IMR-90 (cell line): ENCODE data around the gene RENBP. TPM values are rescaled to one million over a fixed set of nuclear protein-coding genes. Genes with fewer than 3 reads are reported as not detected.

Experiments
- ATAC-seq: fragments of 200-7000 bp; cut with Tn5 transposase; 2 replicates; pipeline ENCODE4 v1.9.1; 2020; ENCODE audit warnings: low read depth, mild to moderate bottlenecking, moderate library complexity
- BruUV-seq: library from RNA; stranded (reverse); fragments of 400-500 nt; replicated peaks from 2 replicates; lab custom pipeline; 2021; lab: Mats Ljungman, UMichigan
- CTCF ChIA-PET: fragments of 300-600 bp; formaldehyde crosslinking; extraction: SDS; loops from one replicate; lab custom pipeline; 2021; ENCODE audit warnings: antibody characterized with exemption; lab: Yijun Ruan, JAX
- POLR2A ChIA-PET: fragments of 300-600 bp; sonication (Branson Sonifier 250); formaldehyde crosslinking; loops from one replicate; lab custom pipeline; 2022; ENCODE audit warnings: antibody characterized with exemption; ENCODE audit not compliant: unreplicated experiment; lab: Charles Lee
- DNase-seq: peaks from one replicate; pipeline ENCODE4 v3.0.0; 2013
- H2AFZ ChIP-seq: replicated peaks from 2 replicates; pipeline ENCODE3; 2013; ENCODE audit warnings: low read length, mild to moderate bottlenecking; ENCODE audit not compliant: poor library complexity
- H2AK5ac ChIP-seq: 2 replicates; pipeline ENCODE4 v1.6.1; 2013; ENCODE audit warnings: low read depth, low read length, inconsistent platforms
- H2AK9ac ChIP-seq: replicated peaks from 2 replicates; pipeline ENCODE3; 2013; ENCODE audit warnings: mild to moderate bottlenecking, low read depth, low read length, moderate library complexity; ENCODE audit not compliant: poor library complexity
- H2BK120ac ChIP-seq: 2 replicates; pipeline ENCODE4 v1.6.1; 2013; ENCODE audit warnings: low read depth, low read length, inconsistent platforms
- H2BK15ac ChIP-seq: 3 replicates; pipeline ENCODE4 v1.6.1; 2013; ENCODE audit warnings: low read depth, low read length, inconsistent platforms
- H2BK20ac ChIP-seq: 2 replicates; pipeline ENCODE4 v1.6.1; 2013; ENCODE audit warnings: low read depth, mild to moderate bottlenecking, inconsistent platforms, low read length, moderate library complexity
- H2BK5ac ChIP-seq: 2 replicates; pipeline ENCODE4 v1.6.1; 2013; ENCODE audit warnings: mild to moderate bottlenecking, low read depth, low read length, inconsistent platforms; ENCODE audit not compliant: poor library complexity, severe bottlenecking
- H3K14ac ChIP-seq: replicated peaks from 2 replicates; pipeline ENCODE4 v1.6.1; 2013; ENCODE audit warnings: low read depth, low read length, inconsistent platforms
- H3K18ac ChIP-seq: 2 replicates; pipeline ENCODE4 v1.6.1; 2013; ENCODE audit warnings: low read depth, low read length, control low read depth
- H3K23ac ChIP-seq: 2 replicates; pipeline ENCODE4 v1.6.1; 2013; ENCODE audit warnings: low read depth, low read length, inconsistent platforms
- H3K27ac ChIP-seq: 2 replicates; pipeline ENCODE4 v1.5.1; 2013; ENCODE audit warnings: mild to moderate bottlenecking, control low read depth, low read length; ENCODE audit not compliant: insufficient read depth
- H3K27me3 ChIP-seq: 2 replicates; pipeline ENCODE4 v1.6.1; 2013; ENCODE audit warnings: low read length; ENCODE audit not compliant: control insufficient read depth, insufficient read depth
- H3K36me3 ChIP-seq: 2 replicates; pipeline ENCODE4 v1.6.1; 2013; ENCODE audit warnings: low read length, mixed read lengths; ENCODE audit not compliant: control insufficient read depth, insufficient read depth
- H3K4ac ChIP-seq: 2 replicates; pipeline ENCODE4 v1.6.1; 2013; ENCODE audit warnings: low read depth, low read length, inconsistent platforms
- H3K4me1 ChIP-seq: 2 replicates; pipeline ENCODE4 v1.6.1; 2013; ENCODE audit warnings: low read length, mixed read lengths; ENCODE audit not compliant: control insufficient read depth, insufficient read depth
- H3K4me2 ChIP-seq: 2 replicates; pipeline ENCODE4 v1.6.1; 2013; ENCODE audit warnings: low read depth, mild to moderate bottlenecking, control low read depth, low read length, moderate library complexity
- H3K4me3 ChIP-seq: 2 replicates; pipeline ENCODE4 v1.5.1; 2013; ENCODE audit warnings: low read depth, mild to moderate bottlenecking, control low read depth, low read length, moderate library complexity; ENCODE audit not compliant: insufficient read depth
- H3K56ac ChIP-seq: 2 replicates; pipeline ENCODE4 v1.6.1; 2013; ENCODE audit warnings: low read length, inconsistent platforms; ENCODE audit not compliant: insufficient read depth; ENCODE audit errors: extremely low read depth
- H3K79me1 ChIP-seq, 2 experiments: 2 replicates each; pipeline ENCODE4 v1.6.1; 2013; ENCODE audit warnings: low read length in 2 of 2, inconsistent platforms in 1 of 2, low read depth in 1 of 2
- H3K9ac ChIP-seq: 2 replicates; pipeline ENCODE4 v1.6.1; 2013; ENCODE audit warnings: low read depth, low read length, control low read depth
- H3K9me1 ChIP-seq: 2 replicates; pipeline ENCODE4 v1.6.1; 2013; ENCODE audit warnings: low read length, inconsistent platforms; ENCODE audit not compliant: insufficient read depth
- H3K9me3 ChIP-seq: 2 replicates; pipeline ENCODE4 v1.6.1; 2013; ENCODE audit warnings: low read length; ENCODE audit not compliant: control insufficient read depth, insufficient read depth
- H4K20me1 ChIP-seq: 2 replicates; pipeline ENCODE4 v1.6.1; 2013; ENCODE audit warnings: low read length, inconsistent platforms; ENCODE audit not compliant: insufficient read depth
- H4K5ac ChIP-seq: 2 replicates; pipeline ENCODE4 v1.6.1; 2013; ENCODE audit warnings: mild to moderate bottlenecking, low read depth, low read length, control low read depth
- H4K8ac ChIP-seq, 2 experiments: 2 replicates each; pipeline ENCODE4 v1.6.1; 2013; ENCODE audit warnings: low read depth in 2 of 2, low read length in 2 of 2, control low read depth in 1 of 2, inconsistent platforms in 1 of 2
- H4K91ac ChIP-seq: 2 replicates; pipeline ENCODE4 v1.6.1; 2013; ENCODE audit warnings: low read depth, low read length, inconsistent platforms; ENCODE audit not compliant: insufficient read depth
- BHLHE40 ChIP-seq: fragments of 150-350 bp; IDR thresholded peaks from 2 replicates; pipeline ENCODE4 v1.6.1; 2016; ENCODE audit warnings: mild to moderate bottlenecking, low read depth, low read length
- CEBPB ChIP-seq: IDR thresholded peaks from 2 replicates; pipeline ENCODE4 v1.6.1; 2012; ENCODE audit warnings: low read depth, low read length, improper control_type of control experiment
- CHD1 ChIP-seq: IDR thresholded peaks from 2 replicates; pipeline ENCODE4 v1.6.1; 2012; ENCODE audit warnings: low read depth, low read length, improper control_type of control experiment
- CTCF ChIP-seq: conservative IDR thresholded peaks from 2 replicates; pipeline ENCODE4 v1.5.1; 2012; ENCODE audit warnings: mild to moderate bottlenecking, low read depth, low read length, improper control_type of control experiment
- ELK1 ChIP-seq: fragments of 150-350 bp; IDR thresholded peaks from 2 replicates; pipeline ENCODE4 v1.6.1; 2016; ENCODE audit warnings: low read depth, mild to moderate bottlenecking, low read length, moderate library complexity, borderline replicate concordance
- FOS ChIP-seq: fragments of 150-350 bp; IDR thresholded peaks from 2 replicates; pipeline ENCODE4 v1.6.1; 2016; ENCODE audit warnings: low read depth, low read length
- MAFK ChIP-seq: IDR thresholded peaks from 2 replicates; pipeline ENCODE4 v1.6.1; 2012; ENCODE audit warnings: low read depth, low read length, improper control_type of control experiment
- MAZ ChIP-seq: IDR thresholded peaks from 2 replicates; pipeline ENCODE4 v1.6.1; 2012; ENCODE audit warnings: low read depth, mild to moderate bottlenecking, low read length, improper control_type of control experiment, moderate library complexity, borderline replicate concordance
- MXI1 ChIP-seq: IDR thresholded peaks from 2 replicates; pipeline ENCODE4 v1.6.1; 2012; ENCODE audit warnings: low read depth, mild to moderate bottlenecking, low read length, moderate library complexity, borderline replicate concordance
- NFE2L2 ChIP-seq: fragments of 150-350 bp; IDR thresholded peaks from 2 replicates; pipeline ENCODE4 v1.6.1; 2016; ENCODE audit warnings: low read depth, mild to moderate bottlenecking, low read length
- POLR2A ChIP-seq: IDR thresholded peaks from 2 replicates; pipeline ENCODE4 v1.6.1; 2012; ENCODE audit warnings: mild to moderate bottlenecking, low read depth, low read length
- RAD21 ChIP-seq: IDR thresholded peaks from 2 replicates; pipeline ENCODE4 v1.6.1; 2012; ENCODE audit warnings: low read length, improper control_type of control experiment
- RCOR1 ChIP-seq: IDR thresholded peaks from 2 replicates; pipeline ENCODE4 v1.6.1; 2012; ENCODE audit warnings: mild to moderate bottlenecking, low read length, improper control_type of control experiment; ENCODE audit not compliant: insufficient replicate concordance
- RFX5 ChIP-seq: IDR thresholded peaks from 2 replicates; pipeline ENCODE4 v1.8.0; 2012; ENCODE audit warnings: low read depth, mild to moderate bottlenecking, low read length, moderate library complexity
- SMC3 ChIP-seq: fragments of 150-350 bp; IDR thresholded peaks from 2 replicates; pipeline ENCODE4 v1.6.1; 2016; ENCODE audit warnings: low read depth, mild to moderate bottlenecking, antibody characterized with exemption, low read length, moderate library complexity
- USF2 ChIP-seq: fragments of 150-350 bp; IDR thresholded peaks from 2 replicates; pipeline ENCODE4 v1.6.1; 2017; ENCODE audit warnings: mild to moderate bottlenecking, antibody characterized with exemption, low read length, low read depth
- WGBS, 2 experiments: methylation state at CpG; one replicate each; pipeline versions ENCODE4 v1.1.5 to v1.1.7; 2013; ENCODE audit warnings: missing lambda C conversion rate in 2 of 2; ENCODE audit not compliant: insufficient read length in 1 of 2; ENCODE audit errors: extremely low coverage in 2 of 2; 5-methylcytosine and 5-hydroxymethylcytosine counted together
- dilution Hi-C: fragments of 300-500 bp; cut with HindIII; formaldehyde crosslinking; loops from one replicate; pipeline ENCODE4 v1.14.3; 2018; ENCODE audit warnings: low sequenced_read_pairs; ENCODE audit not compliant: unreplicated experiment
- in situ Hi-C: fragments of 300-500 bp; cut with MboI; formaldehyde crosslinking; loops from 3 replicates; pipeline ENCODE4 v1.14.3; 2019; ENCODE audit warnings: low sequenced_read_pairs, inconsistent platforms, mixed read lengths
- intact Hi-C: fragments of 100-400 bp; cut with micrococcal nuclease; formaldehyde crosslinking; loops from 2 replicates; pipeline ENCODE4 v1.10.0; 2022
- polyA plus RNA-seq, 3 experiments: library from polyadenylated mRNA; depleted of rRNA; stranded (reverse); fragments of >200 nt; gene quantifications; 2 replicates each; pipeline ENCODE4 v1.2.3, GENCODE V29; 2012; ENCODE audit warnings: low replicate concordance in 1 of 3
- total RNA-seq: library from RNA; depleted of rRNA; stranded (reverse); fragments of >200 nt; gene quantifications from 2 replicates; pipeline ENCODE4 v1.2.3, GENCODE V29; 2012

RENBP gene
- total and polyA plus RNA-seq, 2 of the 4 experiments (the other 2 are of a cell fraction) = 0.15 to 0.18 TPM

- no peak overlapping the region for H4K91ac ChIP-seq
Measured at GRCh38 chrX:153913211-153913610, 31.2 kb downstream of the RENBP start.

More at GRCh38 chrX:153913211-153913610, 31.2 kb downstream of the RENBP start:
- H3K9me1 ChIP-seq = no peaks in the 10 kb centered on the region
- DNase-seq (no peak), ATAC-seq (no peak)
- no peaks in the 10 kb centered on the region for H3K4me1 ChIP-seq
- no peak overlapping the region for H2AFZ ChIP-seq
- H3K4me2 ChIP-seq = no peak overlapping the region
- no peak overlapping the region for H3K4me3 ChIP-seq
- 80% methylated on average over 1 of the region's 17 CpGs; no CpG with 5 or more reads in 1 of the 2 experiments for WGBS, 2 experiments
- intact Hi-C loops (no loop called here), dilution Hi-C loops (no loop called here), in situ Hi-C loops (loop anchor here (25.0 kb wide), 1 partner anchor 951 kb away; no protein-coding TSS in a partner anchor)
- H2BK5ac ChIP-seq = no peak overlapping the region
- H3K79me1 ChIP-seq = no peaks in the 10 kb centered on the region
- ChIA-PET CTCF (no interaction called here), POLR2A (no interaction called here)
- no peaks in the 10 kb centered on the region for H3K36me3 ChIP-seq
- no peak overlapping the region for H3K27ac ChIP-seq
- H3K14ac ChIP-seq = no peak overlapping the region
- no peaks in the 10 kb centered on the region; the same call in 1 of the 2 replicates for H3K9me3 ChIP-seq
- no peak overlapping the region for H2AK5ac ChIP-seq
- no peak overlapping the region for H3K18ac ChIP-seq
- H2BK15ac ChIP-seq = no peak overlapping the region
- no peak overlapping the region for H4K5ac ChIP-seq
- H2AK9ac ChIP-seq = no peak overlapping the region
- H3K27me3 ChIP-seq = peaks cover 19% of the 10 kb centered on the region
- no peaks in the 10 kb centered on the region for H4K20me1 ChIP-seq
- H4K8ac ChIP-seq = no peak overlapping the region
- H2BK20ac ChIP-seq = no peak overlapping the region
- H2BK120ac ChIP-seq = no peak overlapping the region
- H3K56ac ChIP-seq = no peak overlapping the region
- no TSS peak for BruUV-seq
- H3K4ac ChIP-seq = no peak overlapping the region
- TF ChIP-seq RAD21 (no peak), CEBPB (no peak), MAZ (no peak), BHLHE40 (no peak), MXI1 (no peak), CHD1 (no peak), RCOR1 (no peak), RFX5 (no peak), SMC3 (no peak), POLR2A (no peak), ELK1 (no peak), MAFK (no peak), CTCF (no peak), FOS (no peak), USF2 (no peak), NFE2L2 (no peak)
- H3K23ac ChIP-seq = no peak overlapping the region
- H3K9ac ChIP-seq = no peak overlapping the region
